Fibroblast of lung (primary cell): ENCODE results near the gene NEO1. TPM values are rescaled to one million over a fixed set of nuclear protein-coding genes. Genes with fewer than 3 reads are reported as not detected.
A peak's percentile ranks its signal among the peaks of the same experiment; 100 is the strongest.

Experiments used
- DNase-seq, 2 donors: peaks; one replicate each; pipeline versions ENCODE4 v3.0.0 to v3.0.0-alpha.2; 2010; ENCODE audit warnings: low read depth in 2 of 2
- H2AFZ ChIP-seq: 2 replicates; pipeline ENCODE4 v1.5.1; 2012; ENCODE audit warnings: low read length, control low read depth, inconsistent platforms
- H3K27ac ChIP-seq: 2 replicates; pipeline ENCODE4 v1.5.1; 2011; ENCODE audit warnings: low read length, control low read depth; ENCODE audit not compliant: insufficient read depth
- H3K27me3 ChIP-seq: 2 replicates; pipeline ENCODE4 v1.5.1; 2011; ENCODE audit warnings: mild to moderate bottlenecking, low read length; ENCODE audit not compliant: control insufficient read depth, insufficient read depth
- H3K36me3 ChIP-seq: 2 replicates; pipeline ENCODE4 v1.5.1; 2011; ENCODE audit warnings: low read length; ENCODE audit not compliant: control insufficient read depth, insufficient read depth
- H3K4me1 ChIP-seq: 2 replicates; pipeline ENCODE4 v1.5.1; 2011; ENCODE audit warnings: low read length; ENCODE audit not compliant: control insufficient read depth, insufficient read depth; ENCODE audit errors: extremely low read depth
- H3K4me2 ChIP-seq: 2 replicates; pipeline ENCODE4 v1.5.1; 2011; ENCODE audit warnings: low read length, control low read depth; ENCODE audit not compliant: insufficient read depth; ENCODE audit errors: extremely low read depth
- H3K4me3 ChIP-seq, 4 experiments: fragments of 200-600 bp in 1 of 4; sonication (generic) in 1 of 4; replicated peaks in 1 of 4; 2 replicates each; pipeline ENCODE4 v1.5.1; 2011 to 2016; ENCODE audit warnings: low read length in 4 of 4, low read depth in 3 of 4, mild to moderate bottlenecking in 3 of 4, control low read depth in 2 of 4, inconsistent platforms in 1 of 4, mixed read lengths in 1 of 4; ENCODE audit not compliant: insufficient read depth in 1 of 4; ENCODE audit errors: control extremely low read depth in 1 of 4
- H3K79me2 ChIP-seq: 2 replicates; pipeline ENCODE4 v1.5.1; 2012; ENCODE audit warnings: mild to moderate bottlenecking, low read length, inconsistent platforms; ENCODE audit not compliant: control insufficient read depth, insufficient read depth
- H3K9ac ChIP-seq: 2 replicates; pipeline ENCODE4 v1.5.1; 2011; ENCODE audit warnings: mild to moderate bottlenecking, low read length, control low read depth; ENCODE audit not compliant: insufficient read depth
- H3K9me3 ChIP-seq: 2 replicates; pipeline ENCODE4 v1.5.1; 2012; ENCODE audit warnings: low read depth, low read length; ENCODE audit not compliant: control insufficient read depth, insufficient read depth
- H4K20me1 ChIP-seq: 2 replicates; pipeline ENCODE4 v1.5.1; 2011; ENCODE audit warnings: low read length; ENCODE audit not compliant: control insufficient read depth, insufficient read depth; ENCODE audit errors: extremely low read depth
- CTCF ChIP-seq, 2 donors: IDR thresholded peaks in 1 of 2; conservative IDR thresholded peaks in 1 of 2; 1 replicate in 1 of 2; 2 replicates in 1 of 2; pipeline ENCODE4 v1.5.1; 2011 to 2012; ENCODE audit warnings: low read length in 2 of 2, control low read depth in 1 of 2, inconsistent platforms in 1 of 2, low read depth in 1 of 2, mild to moderate bottlenecking in 1 of 2
- EZH2 ChIP-seq: IDR thresholded peaks from 2 replicates; pipeline ENCODE4 v1.5.1; 2012; ENCODE audit warnings: low read length, control low read depth, mild to moderate bottlenecking; ENCODE audit errors: missing control alignments
- polyA plus RNA-seq, 2 donors: library from polyadenylated mRNA; depleted of rRNA in 1 of 2; stranded (reverse) in 1 of 2; unstranded in 1 of 2; fragments of >200 nt; gene quantifications; 2 replicates each; pipeline ENCODE4 v1.2.1, GENCODE V29; 2011 to 2012; ENCODE audit warnings: missing spikeins in 1 of 2
- total RNA-seq: library from RNA; depleted of rRNA; stranded (reverse); fragments of >200 nt; gene quantifications from 2 replicates; pipeline ENCODE4 v1.2.1, GENCODE V29; 2014

The NEO1 gene
- total and polyA plus RNA-seq, 2 donors (not counting 1 experiment from before 2014, with no cell fraction given), result 6.2 to 19.3 TPM

DNA sequence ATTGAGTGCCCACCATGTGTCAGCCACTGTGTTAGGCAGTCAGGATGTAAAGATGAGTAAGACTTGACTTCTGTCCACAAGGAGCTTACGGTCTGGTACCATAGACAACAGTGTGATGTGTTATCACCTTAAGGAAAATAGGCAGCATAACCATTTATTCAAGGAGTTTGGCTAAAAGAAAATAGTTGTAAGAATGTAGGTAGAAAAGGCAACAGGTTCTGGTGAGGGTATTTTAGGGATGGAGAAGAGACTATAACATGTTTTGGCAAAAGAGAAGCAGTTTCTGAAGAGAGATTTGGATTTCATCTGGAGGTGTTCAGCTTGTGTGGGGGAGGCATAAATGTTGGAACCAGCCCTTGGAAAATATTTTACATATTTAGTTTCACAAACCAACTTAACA lies 194.6 kb downstream of the NEO1 start:
- H2AFZ ChIP-seq, result no peak overlapping the region
- no peak overlapping the region for H3K4me3 ChIP-seq
- H3K27ac ChIP-seq, result no peak overlapping the region
- no peak for DNase-seq
- H3K27me3 ChIP-seq, result no peaks in the 10 kb centered on the region
- no peaks in the 10 kb centered on the region for H3K9me3 ChIP-seq
- H3K36me3 ChIP-seq, result no peaks in the 10 kb centered on the region
- H3K79me2 ChIP-seq, result no peaks in the 10 kb centered on the region
- H3K9ac ChIP-seq, result no peak overlapping the region
- TF ChIP-seq EZH2 (no peak), CTCF (conservative IDR thresholded peaks at IDR 0.05 in 1 of 2, IDR thresholded peaks at IDR 0.05 in 1 of 2; ENCODE audit: low read depth in 1 of 2, low read length in 2 of 2) (no peak)
- H3K4me2 ChIP-seq, result no peak overlapping the region
- H3K4me1 ChIP-seq, result no peaks in the 10 kb centered on the region
- no peaks in the 10 kb centered on the region for H4K20me1 ChIP-seq

DNA sequence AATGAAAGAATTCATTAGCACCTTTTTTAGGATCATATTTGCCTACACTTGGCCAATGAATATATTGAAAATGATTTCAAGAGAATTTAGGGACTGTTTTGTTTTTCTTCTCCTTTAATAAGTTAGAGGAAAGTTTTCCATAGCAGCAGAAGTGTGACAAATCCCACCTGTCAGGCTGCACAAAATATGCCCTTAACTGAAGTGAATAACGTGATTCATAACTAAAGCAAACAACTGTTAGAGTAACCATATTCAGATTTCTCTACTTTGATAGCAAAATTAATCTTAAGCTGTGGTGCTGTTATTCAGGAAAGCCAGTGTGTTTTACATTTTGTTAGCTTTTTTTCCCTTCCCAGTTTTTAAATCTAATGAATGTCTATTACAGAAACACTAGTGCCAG lies 195.1 kb downstream of the NEO1 start:
- H3K36me3 ChIP-seq, result no peaks in the 10 kb centered on the region
- no peaks in the 10 kb centered on the region for H3K4me1 ChIP-seq
- H3K9ac ChIP-seq, result no peak overlapping the region
- no peak for DNase-seq
- H3K27me3 ChIP-seq, result no peaks in the 10 kb centered on the region
- H3K79me2 ChIP-seq, result no peaks in the 10 kb centered on the region
- H3K4me2 ChIP-seq, result no peak overlapping the region
- TF ChIP-seq EZH2, result no peak
- no peak for TF ChIP-seq CTCF (conservative IDR thresholded peaks at IDR 0.05 in 1 of 2, IDR thresholded peaks at IDR 0.05 in 1 of 2; ENCODE audit: low read depth in 1 of 2, low read length in 2 of 2)
- H2AFZ ChIP-seq, result no peak overlapping the region
- H4K20me1 ChIP-seq, result no peaks in the 10 kb centered on the region
- no peak overlapping the region for H3K4me3 ChIP-seq
- H3K9me3 ChIP-seq, result no peaks in the 10 kb centered on the region
- H3K27ac ChIP-seq, result no peak overlapping the region

GRCh38 chr15:73249499-73249898 lies 197.2 kb downstream of the NEO1 start:
- H3K79me2 ChIP-seq, result no peaks in the 10 kb centered on the region
- H2AFZ ChIP-seq, result no peak overlapping the region
- no peaks in the 10 kb centered on the region for H3K4me1 ChIP-seq
- DNase-seq, result peak in 1 of 2 donors; percentile 11
- no peak overlapping the region for H3K9ac ChIP-seq
- H3K4me2 ChIP-seq, result no peak overlapping the region
- H4K20me1 ChIP-seq, result no peaks in the 10 kb centered on the region
- H3K36me3 ChIP-seq, result no peaks in the 10 kb centered on the region
- H3K4me3 ChIP-seq, result no peak overlapping the region
- no peaks in the 10 kb centered on the region for H3K9me3 ChIP-seq
- H3K27me3 ChIP-seq, result no peaks in the 10 kb centered on the region
- TF ChIP-seq CTCF (conservative IDR thresholded peaks at IDR 0.05 in 1 of 2, IDR thresholded peaks at IDR 0.05 in 1 of 2; ENCODE audit: low read depth in 1 of 2, low read length in 2 of 2), result no peak
- TF ChIP-seq EZH2, result no peak
- no peak overlapping the region for H3K27ac ChIP-seq
